Measurements from ENCODE around the gene DHRS7.

- TF ChIP-seq CTCF (IDR thresholded peaks at IDR 0.05), result no peak
- no peak for TF ChIP-seq POLR2A (IDR thresholded peaks at IDR 0.05)
These were observed 944 bp upstream of the DHRS7 start for GRCh38 chr14:60166142-60166541.

Data from Peyer's patch (tissue), 4 donors.